Upper lobe of right lung (tissue), 1 donor: ENCODE measurements around the gene SLC6A12. TPM values are rescaled to one million over a fixed set of nuclear protein-coding genes. Genes with fewer than 3 reads are reported as not detected.

Experiments
- ATAC-seq: fragments of 200-7000 bp; cut with Tn5 transposase; one replicate; pipeline ENCODE4 v1.9.1; 2020; ENCODE audit warnings: mild to moderate bottlenecking, moderate library complexity
- DNase-seq: peaks from one replicate; pipeline ENCODE4 v3.0.0-alpha.2; 2020
- H3K27ac ChIP-seq: fragments of 200-600 bp; one replicate; pipeline ENCODE4 v1.8.0; 2022
- H3K27me3 ChIP-seq: fragments of 200-600 bp; one replicate; pipeline ENCODE4 v1.8.0; 2022; ENCODE audit warnings: mild to moderate bottlenecking
- H3K36me3 ChIP-seq: fragments of 200-600 bp; one replicate; pipeline ENCODE4 v1.8.0; 2022
- H3K4me1 ChIP-seq: fragments of 200-600 bp; one replicate; pipeline ENCODE4 v1.8.0; 2022
- H3K4me3 ChIP-seq: fragments of 200-600 bp; one replicate; pipeline ENCODE4 v1.8.0; 2022; ENCODE audit warnings: mild to moderate bottlenecking
- H3K9me3 ChIP-seq: fragments of 200-600 bp; one replicate; pipeline ENCODE4 v1.8.0; 2022
- intact Hi-C: fragments of 100-400 bp; cut with DNase I; formaldehyde crosslinking; loops from one replicate; pipeline ENCODE4 v1.11.0; 2022
- total RNA-seq: library from RNA; stranded (reverse); fragmentation: NEBNext Ultra II Directional; extraction: Animal tissue kit (Norgen Biotek cat#: 25700); gene quantifications from one replicate; pipeline ENCODE4 v1.2.1, GENCODE V29; 2021
- TF ChIP-seq, protein P1 (sequence below): fragments of 200-600 bp; IDR thresholded peaks from one replicate; pipeline ENCODE4 v1.8.0; 2022; ENCODE audit warnings: antibody characterized with exemption
- donor health status: DM: no; HTN: yes; CAD: no; lungs with severe emphysema.

SLC6A12 gene
- total RNA-seq, 1 donor from 2014 or later = 11.1 TPM

GRCh38 chr12:171276-171675 is 42.7 kb downstream of the SLC6A12 start:
- ATAC-seq (no peak), DNase-seq (no peak)
- no peak overlapping the region for H3K4me3 ChIP-seq
- H3K9me3 ChIP-seq = no peaks in the 10 kb centered on the region
- H3K27me3 ChIP-seq = no peaks in the 10 kb centered on the region
- H3K4me1 ChIP-seq = no peaks in the 10 kb centered on the region
- TF ChIP-seq, protein P1, sequence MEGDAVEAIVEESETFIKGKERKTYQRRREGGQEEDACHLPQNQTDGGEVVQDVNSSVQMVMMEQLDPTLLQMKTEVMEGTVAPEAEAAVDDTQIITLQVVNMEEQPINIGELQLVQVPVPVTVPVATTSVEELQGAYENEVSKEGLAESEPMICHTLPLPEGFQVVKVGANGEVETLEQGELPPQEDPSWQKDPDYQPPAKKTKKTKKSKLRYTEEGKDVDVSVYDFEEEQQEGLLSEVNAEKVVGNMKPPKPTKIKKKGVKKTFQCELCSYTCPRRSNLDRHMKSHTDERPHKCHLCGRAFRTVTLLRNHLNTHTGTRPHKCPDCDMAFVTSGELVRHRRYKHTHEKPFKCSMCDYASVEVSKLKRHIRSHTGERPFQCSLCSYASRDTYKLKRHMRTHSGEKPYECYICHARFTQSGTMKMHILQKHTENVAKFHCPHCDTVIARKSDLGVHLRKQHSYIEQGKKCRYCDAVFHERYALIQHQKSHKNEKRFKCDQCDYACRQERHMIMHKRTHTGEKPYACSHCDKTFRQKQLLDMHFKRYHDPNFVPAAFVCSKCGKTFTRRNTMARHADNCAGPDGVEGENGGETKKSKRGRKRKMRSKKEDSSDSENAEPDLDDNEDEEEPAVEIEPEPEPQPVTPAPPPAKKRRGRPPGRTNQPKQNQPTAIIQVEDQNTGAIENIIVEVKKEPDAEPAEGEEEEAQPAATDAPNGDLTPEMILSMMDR = no peak
- intact Hi-C loops = no loop called here
- no peak overlapping the region for H3K27ac ChIP-seq
- H3K36me3 ChIP-seq = no peaks in the 10 kb centered on the region

DNA sequence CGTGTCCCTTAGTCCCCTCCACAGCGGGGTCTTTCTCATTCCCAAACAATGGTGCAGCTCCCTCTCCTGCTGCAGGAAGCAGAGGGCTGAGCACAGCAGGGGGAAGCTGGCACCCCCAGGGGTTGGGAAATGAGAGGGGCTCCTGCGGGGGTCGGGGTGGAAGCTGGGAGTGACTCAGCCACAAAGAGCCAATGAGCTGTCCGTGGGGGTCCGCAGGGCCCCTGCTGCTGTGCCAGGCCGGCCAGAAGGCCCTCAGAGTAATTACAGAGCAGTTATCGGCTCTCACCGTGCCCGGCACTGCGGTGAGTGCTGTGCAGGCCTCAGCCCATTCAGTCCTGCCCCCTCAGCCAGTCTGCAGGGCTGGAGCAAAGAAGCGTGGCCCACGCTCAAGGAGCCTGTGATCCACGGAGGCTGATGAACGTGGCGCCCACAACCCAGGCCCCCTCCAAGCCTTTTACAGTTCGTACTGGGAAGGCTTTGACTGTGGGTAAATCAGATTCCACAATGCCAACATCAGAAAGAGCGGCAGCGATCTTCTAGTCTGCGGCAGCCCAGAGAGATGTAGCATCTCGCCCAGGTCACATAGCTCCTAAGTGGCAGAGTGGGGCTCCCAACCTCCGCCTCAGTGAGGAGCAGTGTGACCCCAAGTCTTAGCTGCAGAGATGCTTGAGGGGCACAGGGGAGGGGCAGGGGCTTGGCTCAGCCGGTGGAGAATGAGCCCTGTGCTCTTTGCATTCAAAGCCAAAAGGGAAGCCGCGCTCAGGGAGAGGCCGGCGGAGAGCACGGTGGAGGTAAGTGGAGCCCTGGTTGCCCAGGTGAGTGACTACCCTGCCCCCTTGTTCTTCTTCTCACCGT is 43.4 kb downstream of the SLC6A12 start:
- Histone ChIP-seq H3K4me1 (no peaks in the 10 kb centered on the region), H3K4me3 (no peak overlapping the region), H3K27ac (no peak overlapping the region), H3K9me3 (no peaks in the 10 kb centered on the region), H3K36me3 (no peaks in the 10 kb centered on the region), H3K27me3 (no peaks in the 10 kb centered on the region)
- ATAC-seq (no peak), DNase-seq (no peak)
- TF ChIP-seq, protein P1 = no peak
- intact Hi-C loops = no loop called here

DNA sequence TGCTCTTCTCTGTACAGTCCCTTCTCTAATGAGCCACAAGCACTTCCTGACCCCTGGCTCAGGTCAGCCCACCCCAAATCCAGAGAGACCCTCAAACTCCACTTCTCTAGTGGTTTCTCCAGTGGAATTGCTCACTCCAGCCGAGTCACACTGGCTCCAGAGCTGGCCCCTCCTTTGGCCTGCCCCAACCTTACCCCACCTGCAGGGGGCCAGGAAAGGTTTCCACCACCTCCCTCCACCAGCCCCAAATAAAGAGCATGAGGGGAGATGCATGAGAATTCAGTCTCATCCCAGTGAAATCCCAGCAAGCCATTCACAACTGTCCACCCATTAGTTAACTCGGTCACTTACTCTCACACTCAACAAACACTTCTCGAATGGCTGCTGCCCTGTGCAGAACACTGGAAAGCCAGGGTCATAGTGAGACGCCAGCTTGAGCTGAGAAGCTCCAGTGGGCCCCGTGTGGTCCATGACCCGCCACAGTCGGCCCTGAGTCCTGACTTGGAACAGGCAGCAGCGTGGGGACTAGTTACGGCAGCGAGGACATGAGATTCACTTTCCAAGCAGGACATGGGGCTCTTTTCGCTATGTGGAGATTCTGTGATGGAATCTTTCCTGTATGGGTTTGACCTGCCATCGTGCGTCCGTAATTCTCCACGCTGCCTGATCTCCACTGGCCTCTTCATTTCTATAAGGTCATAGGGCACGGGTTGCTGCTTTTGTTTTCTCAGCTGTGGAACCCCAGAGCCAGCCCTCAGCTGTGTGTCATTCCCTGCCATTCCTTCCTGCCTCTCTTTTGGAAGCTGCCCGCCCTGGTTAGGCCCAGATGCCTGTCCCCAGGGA is 44.2 kb downstream of the SLC6A12 start:
- no peaks in the 10 kb centered on the region for H3K36me3 ChIP-seq
- no peak overlapping the region for H3K27ac ChIP-seq

GRCh38 chr12:168763-169525 is 45.0 kb downstream of the SLC6A12 start:
- H3K27ac ChIP-seq = no peak overlapping the region
- H3K4me3 ChIP-seq = no peak overlapping the region
- DNase-seq (no peak), ATAC-seq (no peak)
- H3K27me3 ChIP-seq = no peaks in the 10 kb centered on the region
- TF ChIP-seq, protein P1 = no peak
- no peaks in the 10 kb centered on the region for H3K4me1 ChIP-seq
- H3K36me3 ChIP-seq = no peaks in the 10 kb centered on the region
- no peaks in the 10 kb centered on the region for H3K9me3 ChIP-seq
- intact Hi-C loops = no loop called here

More for the DNA sequence above, 44.2 kb downstream of the SLC6A12 start:
- DNase-seq = no peak
- TF ChIP-seq, protein P1 = no peak
- H3K27me3 ChIP-seq = no peaks in the 10 kb centered on the region
- no peak overlapping the region for H3K4me3 ChIP-seq
- ATAC-seq = no peak
- no peaks in the 10 kb centered on the region for H3K4me1 ChIP-seq
- intact Hi-C loops = no loop called here
- no peaks in the 10 kb centered on the region for H3K9me3 ChIP-seq

- Histone ChIP-seq H3K36me3 (no peaks in the 10 kb centered on the region), H3K4me3 (no peak overlapping the region), H3K27ac (no peak overlapping the region), H3K4me1 (no peaks in the 10 kb centered on the region), H3K9me3 (no peaks in the 10 kb centered on the region), H3K27me3 (no peaks in the 10 kb centered on the region)
- TF ChIP-seq, protein P1 = no peak
- no peak for DNase-seq
- intact Hi-C loops = no loop called here
- no peak for ATAC-seq
These were observed 45.9 kb downstream of the SLC6A12 start for GRCh38 chr12:167959-168600.
